SJSA1 (cell line): ENCODE results near the gene FLACC1. TPM values are rescaled to one million over a fixed set of nuclear protein-coding genes. Genes with fewer than 3 reads are reported as not detected.
A peak's percentile ranks its signal among the peaks of the same experiment; 100 is the strongest.

Source experiments
- DNase-seq, 2 experiments: peaks; one replicate each; pipeline ENCODE4 v3.0.0-alpha.2; 2015 to 2020; ENCODE audit warnings: low spot score in 2 of 2, low read depth in 1 of 2
- H3K27ac ChIP-seq: fragments of 250-450 bp; sonication (Bioruptor Pico); 2 replicates; pipeline ENCODE4 v1.5.1; 2020; ENCODE audit warnings: mild to moderate bottlenecking, moderate library complexity
- H3K27me3 ChIP-seq: fragments of 250-450 bp; sonication (Bioruptor Pico); replicated peaks from 2 replicates; pipeline ENCODE4 v1.5.1; 2020; ENCODE audit warnings: mild to moderate bottlenecking, moderate library complexity
- H3K36me3 ChIP-seq: fragments of 250-450 bp; sonication (Bioruptor Pico); 2 replicates; pipeline ENCODE4 v1.5.1; 2020; ENCODE audit warnings: mild to moderate bottlenecking
- H3K4me1 ChIP-seq: fragments of 250-450 bp; sonication (Bioruptor Pico); replicated peaks from 2 replicates; pipeline ENCODE4 v1.6.1; 2021; ENCODE audit warnings: mild to moderate bottlenecking
- H3K4me3 ChIP-seq: fragments of 250-450 bp; sonication (Bioruptor Pico); 2 replicates; pipeline ENCODE4 v1.5.1; 2020; ENCODE audit warnings: mild to moderate bottlenecking
- H3K9me3 ChIP-seq: fragments of 250-450 bp; sonication (Bioruptor Pico); replicated peaks from 2 replicates; pipeline ENCODE4 v1.5.1; 2020; ENCODE audit warnings: mild to moderate bottlenecking
- total RNA-seq: library from RNA; depleted of rRNA; stranded (reverse); fragments of >200 nt; shearing (Covaris generic); gene quantifications from 2 replicates; pipeline ENCODE4 v1.2.3, GENCODE V29; 2014

The FLACC1 gene
- total RNA-seq, 1 experiment from 2014 or later = 0.58 TPM

GRCh38 chr2:201363857-201364560 is 6.9 kb upstream of the FLACC1 start:
- Histone ChIP-seq H3K27me3 (no peaks in the 10 kb centered on the region), H3K4me3 (no peak overlapping the region), H3K9me3 (peaks cover 15% of the 10 kb centered on the region), H3K4me1 (peaks cover 6% of the 10 kb centered on the region; the same call in 1 of the 2 replicates), H3K36me3 (0 out of 2 replicates have a peak, but pooled peaks cover 5% of the 10 kb centered on the region), H3K27ac (no peak overlapping the region)
- no peak for DNase-seq

- no peaks in the 10 kb centered on the region for H3K27me3 ChIP-seq
- 0 out of 2 replicates have a peak, but pooled peaks cover 3% of the 10 kb centered on the region for H3K36me3 ChIP-seq
- H3K27ac ChIP-seq = no peak overlapping the region
- H3K9me3 ChIP-seq = peaks cover 11% of the 10 kb centered on the region; the same call in 1 of the 2 replicates
- H3K4me1 ChIP-seq = peaks cover 10% of the 10 kb centered on the region; the same call in 1 of the 2 replicates
- DNase-seq = no peak
- no peak overlapping the region for H3K4me3 ChIP-seq
These were observed 5.3 kb upstream of the FLACC1 start for GRCh38 chr2:201362396-201362795.

- H3K4me1 ChIP-seq = peaks cover 10% of the 10 kb centered on the region; the same call in 1 of the 2 replicates
- H3K9me3 ChIP-seq = peaks cover 7% of the 10 kb centered on the region; the same call in 1 of the 2 replicates
- no peaks in the 10 kb centered on the region for H3K27me3 ChIP-seq
- no peak for DNase-seq
- 0 out of 2 replicates have a peak, but pooled peaks cover 3% of the 10 kb centered on the region for H3K36me3 ChIP-seq
- no peak overlapping the region for H3K27ac ChIP-seq
- H3K4me3 ChIP-seq = no peak overlapping the region
These were observed 4.1 kb upstream of the FLACC1 start for GRCh38 chr2:201361078-201361733.

GRCh38 chr2:201360256-201360655 is 3.1 kb upstream of the FLACC1 start:
- Histone ChIP-seq H3K27ac (no peak overlapping the region), H3K4me3 (no peak overlapping the region), H3K9me3 (peaks cover 7% of the 10 kb centered on the region; the same call in 1 of the 2 replicates), H3K36me3 (0 out of 2 replicates have a peak, but pooled peaks cover 3% of the 10 kb centered on the region), H3K27me3 (no peaks in the 10 kb centered on the region), H3K4me1 (peaks cover 7% of the 10 kb centered on the region; the same call in 1 of the 2 replicates)
- DNase-seq = no peak

- H3K36me3 ChIP-seq = 0 out of 2 replicates have a peak, but pooled peaks cover 3% of the 10 kb centered on the region
- DNase-seq = peak; percentile 36 to 69
These were observed 1.5 kb upstream of the FLACC1 start for GRCh38 chr2:201358684-201359083.

GRCh38 chr2:201353116-201353515 is 4.0 kb downstream of the FLACC1 start:
- Histone ChIP-seq H3K27me3 (no peaks in the 10 kb centered on the region), H3K9me3 (no peaks in the 10 kb centered on the region), H3K4me1 (no peaks in the 10 kb centered on the region), H3K36me3 (no peaks in the 10 kb centered on the region), H3K27ac (no peak overlapping the region), H3K4me3 (no peak overlapping the region)
- DNase-seq = no peak

More at GRCh38 chr2:201358684-201359083, 1.5 kb upstream of the FLACC1 start:
- Histone ChIP-seq H3K27ac (no peak overlapping the region), H3K4me1 (peaks cover 7% of the 10 kb centered on the region; the same call in 1 of the 2 replicates), H3K27me3 (no peaks in the 10 kb centered on the region), H3K9me3 (peaks cover 7% of the 10 kb centered on the region; the same call in 1 of the 2 replicates), H3K4me3 (no peak overlapping the region)

GRCh38 chr2:201350879-201351278 is 6.3 kb downstream of the FLACC1 start:
- Histone ChIP-seq H3K9me3 (no peaks in the 10 kb centered on the region), H3K27me3 (no peaks in the 10 kb centered on the region), H3K4me1 (no peaks in the 10 kb centered on the region), H3K27ac (no peak overlapping the region), H3K36me3 (no peaks in the 10 kb centered on the region), H3K4me3 (no peak overlapping the region)
- DNase-seq = no peak

GRCh38 chr2:201349601-201350000 is 7.5 kb downstream of the FLACC1 start:
- Histone ChIP-seq H3K4me3 (no peak overlapping the region), H3K36me3 (no peaks in the 10 kb centered on the region), H3K9me3 (no peaks in the 10 kb centered on the region), H3K27ac (no peak overlapping the region), H3K27me3 (no peaks in the 10 kb centered on the region), H3K4me1 (no peaks in the 10 kb centered on the region)
- DNase-seq = no peak

- no peaks in the 10 kb centered on the region for H3K9me3 ChIP-seq
- no peak for DNase-seq
- H3K27ac ChIP-seq = no peak overlapping the region
- H3K36me3 ChIP-seq = no peaks in the 10 kb centered on the region
- no peak overlapping the region for H3K4me3 ChIP-seq
- no peaks in the 10 kb centered on the region for H3K4me1 ChIP-seq
- H3K27me3 ChIP-seq = no peaks in the 10 kb centered on the region
These were observed 8.4 kb downstream of the FLACC1 start for GRCh38 chr2:201348758-201349157.

GRCh38 chr2:201347138-201347537 is 10.0 kb downstream of the FLACC1 start:
- DNase-seq = no peak
- H3K36me3 ChIP-seq = no peaks in the 10 kb centered on the region
- no peak overlapping the region for H3K27ac ChIP-seq
- no peaks in the 10 kb centered on the region for H3K4me1 ChIP-seq
- H3K27me3 ChIP-seq = no peaks in the 10 kb centered on the region
- H3K4me3 ChIP-seq = no peak overlapping the region
- no peaks in the 10 kb centered on the region for H3K9me3 ChIP-seq

GRCh38 chr2:201345625-201346213 is 11.4 kb downstream of the FLACC1 start:
- DNase-seq = no peak

GRCh38 chr2:201344663-201345366 is 12.3 kb downstream of the FLACC1 start:
- DNase-seq = no peak
- no peaks in the 10 kb centered on the region for H3K4me1 ChIP-seq
- no peaks in the 10 kb centered on the region for H3K36me3 ChIP-seq
- H3K9me3 ChIP-seq = no peaks in the 10 kb centered on the region
- H3K27ac ChIP-seq = no peak overlapping the region
- no peak overlapping the region for H3K4me3 ChIP-seq
- no peaks in the 10 kb centered on the region for H3K27me3 ChIP-seq

More at GRCh38 chr2:201345625-201346213, 11.4 kb downstream of the FLACC1 start:
- Histone ChIP-seq H3K27me3 (no peaks in the 10 kb centered on the region), H3K9me3 (no peaks in the 10 kb centered on the region), H3K4me1 (no peaks in the 10 kb centered on the region), H3K27ac (no peak overlapping the region), H3K36me3 (no peaks in the 10 kb centered on the region), H3K4me3 (no peak overlapping the region)

- Histone ChIP-seq H3K9me3 (no peaks in the 10 kb centered on the region), H3K4me1 (no peaks in the 10 kb centered on the region), H3K27me3 (no peaks in the 10 kb centered on the region), H3K27ac (no peak overlapping the region), H3K4me3 (no peak overlapping the region), H3K36me3 (no peaks in the 10 kb centered on the region)
- no peak for DNase-seq
These were observed 13.6 kb downstream of the FLACC1 start for GRCh38 chr2:201343559-201343958.
